ES-I3 (cell line): ENCODE data around the gene CDK17.
"Not testable (repeated sequence)": the region's sequence is repeated elsewhere in the genome, so short reads cannot be mapped to it uniquely, and the experiment has no call there.

Experiments
- H3K36me3 ChIP-seq: 2 replicates; pipeline ENCODE4 v1.6.1; 2013; ENCODE audit warnings: mild to moderate bottlenecking, low read length, control low read depth, moderate library complexity; ENCODE audit not compliant: insufficient read depth
- H3K4me1 ChIP-seq: 2 replicates; pipeline ENCODE4 v1.6.1; 2013; ENCODE audit warnings: mild to moderate bottlenecking, control low read depth, low read length; ENCODE audit not compliant: insufficient read depth
- H3K9ac ChIP-seq: 2 replicates; pipeline ENCODE4 v1.6.1; 2013; ENCODE audit warnings: low read depth, mild to moderate bottlenecking, low read length, moderate library complexity
- H3K9me3 ChIP-seq: 2 replicates; pipeline ENCODE4 v1.6.1; 2013; ENCODE audit warnings: mild to moderate bottlenecking, low read length, moderate library complexity; ENCODE audit not compliant: control insufficient read depth, insufficient read depth

The CDK17 gene

DNA sequence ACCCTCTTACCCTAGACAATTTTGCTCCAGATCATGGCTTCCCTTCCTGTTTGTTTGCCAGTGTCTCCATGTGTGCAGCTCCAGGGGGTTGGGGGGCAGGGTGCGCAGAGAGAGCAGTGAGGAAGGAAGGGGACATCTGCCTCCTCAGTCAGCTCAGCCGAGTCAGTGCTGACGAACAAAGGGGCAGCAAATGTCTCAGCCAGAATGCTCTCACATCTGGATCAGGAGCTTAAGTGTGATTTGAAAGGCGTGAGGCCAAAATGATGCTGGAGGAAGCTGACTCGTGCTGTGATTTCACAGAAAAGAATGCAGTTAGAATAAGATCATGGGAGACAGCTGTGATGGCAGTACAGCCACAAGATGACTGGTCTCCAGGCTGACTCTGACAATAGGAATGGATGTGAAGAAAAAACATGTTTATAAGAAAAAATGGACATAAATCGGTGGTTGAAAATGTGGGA lies 27.1 kb upstream of the CDK17 start:
- Histone ChIP-seq H3K36me3 (no peaks in the 10 kb centered on the region), H3K4me1 (peaks cover 10% of the 10 kb centered on the region), H3K9me3 (no peaks in the 10 kb centered on the region), H3K9ac (no peak overlapping the region)

GRCh38 chr12:96425951-96426350 lies 25.7 kb upstream of the CDK17 start:
- Histone ChIP-seq H3K4me1 (peaks cover 10% of the 10 kb centered on the region), H3K36me3 (no peaks in the 10 kb centered on the region), H3K9me3 (no peaks in the 10 kb centered on the region), H3K9ac (no peak overlapping the region)

DNA sequence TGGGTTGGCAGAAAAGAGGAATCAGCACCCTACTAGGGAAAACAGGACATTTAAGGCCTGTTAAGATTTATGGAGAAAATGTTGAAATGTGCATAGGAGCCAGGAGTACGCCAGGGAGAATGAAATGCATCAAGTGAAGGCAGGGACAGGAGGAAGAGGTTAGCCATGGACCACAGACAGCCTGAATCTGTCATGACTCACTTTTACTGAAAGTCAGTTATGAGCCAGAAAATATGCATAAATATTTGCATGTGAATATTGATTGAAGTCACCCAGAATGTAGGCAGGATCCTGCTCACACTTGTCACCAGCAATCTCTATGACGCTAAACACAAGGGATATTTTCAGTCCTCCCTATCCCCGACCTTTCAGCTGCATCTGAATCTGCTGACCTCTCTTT lies 25.1 kb upstream of the CDK17 start:
- no peak overlapping the region for H3K9ac ChIP-seq
- peaks cover 10% of the 10 kb centered on the region for H3K4me1 ChIP-seq
- no peaks in the 10 kb centered on the region for H3K36me3 ChIP-seq
- no peaks in the 10 kb centered on the region for H3K9me3 ChIP-seq

DNA sequence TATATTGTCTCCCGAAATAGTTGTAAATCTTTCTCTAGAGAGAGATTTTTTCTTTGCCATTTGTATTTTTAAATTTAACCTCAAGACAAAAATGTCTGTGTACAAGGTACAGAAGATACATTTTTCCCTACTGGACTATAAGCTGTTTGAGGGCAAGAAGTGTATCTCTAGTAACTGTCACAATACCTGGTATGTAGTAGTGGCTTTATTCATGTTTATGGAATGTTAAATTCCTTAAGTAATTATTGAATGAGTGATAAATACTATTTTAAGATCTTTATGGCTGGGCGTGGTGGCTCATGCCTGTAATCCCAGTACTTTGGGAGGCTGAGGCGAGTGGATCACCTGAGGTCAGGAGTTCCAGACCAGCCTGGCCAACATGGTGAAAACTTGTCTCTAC lies 24.4 kb upstream of the CDK17 start:
- H3K36me3 ChIP-seq, result no peaks in the 10 kb centered on the region
- H3K9ac ChIP-seq, result no peak overlapping the region
- H3K9me3 ChIP-seq, result no peaks in the 10 kb centered on the region
- H3K4me1 ChIP-seq, result peaks cover 10% of the 10 kb centered on the region

- Histone ChIP-seq H3K9me3 (no peaks in the 10 kb centered on the region), H3K9ac (no peak overlapping the region)
Observed at GRCh38 chr12:96422192-96422591, 22.0 kb upstream of the CDK17 start.

GRCh38 chr12:96421014-96421413 lies 20.8 kb upstream of the CDK17 start:
- Histone ChIP-seq H3K36me3 (no peaks in the 10 kb centered on the region), H3K4me1 (0 out of 2 replicates have a peak, but pooled peaks cover 3% of the 10 kb centered on the region), H3K9ac (no peak overlapping the region), H3K9me3 (no peaks in the 10 kb centered on the region)

More at GRCh38 chr12:96422192-96422591, 22.0 kb upstream of the CDK17 start:
- Histone ChIP-seq H3K4me1 (peaks cover 4% of the 10 kb centered on the region), H3K36me3 (no peaks in the 10 kb centered on the region)

DNA sequence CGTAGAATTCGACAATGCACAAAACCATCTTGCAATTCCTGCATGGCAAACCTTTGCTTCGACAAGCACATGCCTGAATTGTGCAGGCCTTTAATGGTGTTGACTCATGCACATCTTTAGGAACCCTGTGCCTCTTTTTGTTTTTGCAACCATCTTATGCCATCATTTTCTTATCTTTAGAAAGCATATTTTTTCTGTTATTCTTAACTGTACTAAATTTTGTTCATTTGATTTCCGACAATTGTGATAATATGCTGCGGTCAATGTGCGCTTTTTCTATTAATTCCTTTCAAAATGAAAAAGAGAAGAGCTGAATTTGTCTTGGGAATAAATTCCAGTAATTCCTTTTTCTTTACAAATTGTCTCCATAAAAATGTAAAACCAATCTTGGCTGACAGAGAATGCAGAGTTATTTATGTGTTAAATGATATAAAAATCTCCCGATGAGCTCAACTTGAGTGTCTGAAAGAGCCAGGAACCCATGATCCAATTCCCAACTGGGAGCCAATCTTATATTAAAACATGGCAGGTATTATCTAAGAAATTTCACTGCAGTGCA lies 20.1 kb upstream of the CDK17 start:
- no peaks in the 10 kb centered on the region for H3K36me3 ChIP-seq
- H3K4me1 ChIP-seq, result 0 out of 2 replicates have a peak, but pooled peaks cover 6% of the 10 kb centered on the region
- H3K9me3 ChIP-seq, result no peaks in the 10 kb centered on the region
- H3K9ac ChIP-seq, result no peak overlapping the region

- Histone ChIP-seq H3K9me3 (no peaks in the 10 kb centered on the region), H3K9ac (no peak overlapping the region), H3K4me1 (0 out of 2 replicates have a peak, but pooled peaks cover 6% of the 10 kb centered on the region), H3K36me3 (no peaks in the 10 kb centered on the region)
Observed at GRCh38 chr12:96419576-96420276, 19.5 kb upstream of the CDK17 start.

DNA sequence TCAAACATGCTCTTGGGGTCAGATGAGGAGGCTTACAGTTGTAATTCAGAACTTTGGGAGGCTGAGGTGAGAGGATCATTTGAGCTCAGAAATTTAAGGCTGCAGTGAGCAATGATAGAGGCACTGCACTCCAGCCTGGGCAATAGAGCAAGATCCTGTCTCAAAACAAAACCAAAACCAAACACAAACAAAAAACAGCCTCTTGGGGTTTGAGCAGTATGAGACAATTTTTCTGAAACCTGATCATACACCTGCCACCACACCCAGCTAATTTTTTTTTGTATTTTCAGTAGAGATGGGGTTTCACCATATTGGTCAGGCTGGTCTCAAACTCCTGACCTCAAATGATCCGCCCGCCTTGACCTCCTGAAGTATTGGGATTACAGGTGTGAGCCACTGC lies 17.4 kb upstream of the CDK17 start:
- not testable (repeated sequence) for H3K9ac ChIP-seq, H3K9me3 ChIP-seq, H3K36me3 ChIP-seq, H3K4me1 ChIP-seq

DNA sequence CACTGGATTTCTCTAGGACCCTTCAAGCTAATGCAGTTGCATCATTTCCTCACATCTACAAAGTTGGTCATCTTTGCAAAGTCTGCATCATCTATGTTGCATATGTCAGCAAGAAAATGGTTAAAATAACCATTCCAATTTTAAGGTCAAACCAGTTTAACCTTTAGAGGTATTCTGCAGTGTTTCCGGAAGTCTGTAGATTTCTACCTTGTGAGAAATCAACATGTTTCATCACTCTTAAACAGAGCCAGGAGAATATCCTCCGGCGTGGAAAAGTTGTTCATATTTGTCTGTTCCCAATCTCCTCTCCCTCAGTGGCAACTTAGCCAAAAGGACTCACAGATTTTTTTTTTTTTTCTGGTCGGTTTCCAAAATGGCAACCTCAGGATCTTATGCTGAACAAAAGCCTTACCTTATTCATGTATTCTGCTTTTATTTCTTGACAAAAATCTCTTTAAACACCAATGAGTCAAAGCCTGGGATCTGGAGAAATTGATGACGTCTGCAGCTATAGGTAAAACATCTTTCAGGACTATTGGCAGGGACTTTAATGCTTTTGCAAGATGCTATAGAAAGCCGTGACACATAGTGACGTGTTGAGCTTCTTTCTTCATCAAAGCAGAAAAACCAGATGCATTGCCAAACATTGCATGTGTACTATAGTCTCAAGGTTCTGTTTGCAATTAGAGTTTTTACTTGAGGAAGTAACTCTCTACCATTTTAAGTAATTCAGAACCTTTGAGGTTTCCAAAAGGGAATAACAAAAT lies 16.0 kb upstream of the CDK17 start:
- no peaks in the 10 kb centered on the region for H3K9me3 ChIP-seq
- no peaks in the 10 kb centered on the region for H3K36me3 ChIP-seq
- H3K4me1 ChIP-seq, result 0 out of 2 replicates have a peak, but pooled peaks cover 6% of the 10 kb centered on the region
- H3K9ac ChIP-seq, result no peak overlapping the region

GRCh38 chr12:96414637-96415036 lies 14.4 kb upstream of the CDK17 start:
- 0 out of 2 replicates have a peak, but pooled peaks cover 6% of the 10 kb centered on the region for H3K4me1 ChIP-seq
- no peak overlapping the region for H3K9ac ChIP-seq
- no peaks in the 10 kb centered on the region for H3K9me3 ChIP-seq
- H3K36me3 ChIP-seq, result no peaks in the 10 kb centered on the region

DNA sequence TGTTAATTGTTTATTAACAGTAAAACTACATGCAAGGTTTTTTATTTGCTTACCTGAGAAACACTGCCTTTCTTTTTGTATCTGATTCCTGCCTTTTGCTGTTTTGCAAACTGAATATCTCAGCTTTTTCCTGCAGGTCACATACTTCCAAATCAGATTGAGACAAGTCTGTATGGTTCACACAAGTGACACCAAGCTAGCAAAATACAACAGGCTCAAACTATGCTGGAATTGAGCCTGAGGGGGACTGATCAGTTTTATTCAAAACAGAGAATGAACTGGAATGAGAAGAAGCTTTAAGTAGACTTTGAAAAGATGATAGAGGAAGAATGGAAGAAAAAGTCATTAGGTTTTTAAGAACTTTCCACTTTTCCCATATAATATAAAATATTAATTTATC lies 12.2 kb upstream of the CDK17 start:
- Histone ChIP-seq H3K9ac (no peak overlapping the region), H3K36me3 (no peaks in the 10 kb centered on the region)

DNA sequence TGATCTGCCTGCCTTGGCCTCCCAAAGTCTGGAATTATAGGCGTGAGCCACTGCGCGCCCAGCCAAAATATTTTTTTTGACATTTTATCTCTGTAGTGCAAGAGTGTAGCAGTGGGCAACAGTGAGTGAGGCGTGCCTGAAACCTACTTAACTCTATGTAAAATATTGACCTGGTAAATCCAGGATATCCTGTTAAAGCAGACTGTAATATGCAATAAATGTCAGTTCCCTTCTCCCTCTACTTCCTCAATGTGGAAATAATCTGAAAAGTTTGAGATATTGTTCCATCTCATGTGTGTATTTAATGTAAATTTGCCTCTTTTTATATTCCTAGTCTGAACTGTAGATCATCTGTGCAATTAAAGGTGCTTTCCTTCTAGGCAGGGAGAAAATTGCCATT lies 9.5 kb upstream of the CDK17 start:
- no peaks in the 10 kb centered on the region for H3K4me1 ChIP-seq

More for the DNA sequence above, 12.2 kb upstream of the CDK17 start:
- 0 out of 2 replicates have a peak, but pooled peaks cover 6% of the 10 kb centered on the region for H3K4me1 ChIP-seq
- H3K9me3 ChIP-seq, result no peaks in the 10 kb centered on the region

GRCh38 chr12:96408993-96409392 lies 8.8 kb upstream of the CDK17 start:
- Histone ChIP-seq H3K9ac (no peak overlapping the region), H3K4me1 (no peaks in the 10 kb centered on the region), H3K9me3 (no peaks in the 10 kb centered on the region), H3K36me3 (no peaks in the 10 kb centered on the region)

More for the DNA sequence above, 9.5 kb upstream of the CDK17 start:
- no peaks in the 10 kb centered on the region for H3K36me3 ChIP-seq
- H3K9ac ChIP-seq, result no peak overlapping the region
- H3K9me3 ChIP-seq, result no peaks in the 10 kb centered on the region
